Activated CD8-positive, alpha-beta memory T cell treated with anti-CD3 and anti-CD28 coated beads, Interleukin-2, amount 10 ng/mL, durations not matched to agents 7 days and 5 days (primary cell): ENCODE data around the gene TDRD10. TPM values are rescaled to one million over a fixed set of nuclear protein-coding genes. Genes with fewer than 3 reads are reported as not detected.
A peak's percentile ranks its signal among the peaks of the same experiment; 100 is the strongest.

Experiments used
- ATAC-seq: fragments of 150-1000 bp; cut with Tn5 transposase; one replicate; pipeline ENCODE4 v1.10.0; 2021; ENCODE audit warnings: moderate library complexity
- CTCF ChIA-PET: fragments of 350-600 bp; sonication (Branson Sonifier 250); formaldehyde crosslinking; loops from one replicate; lab custom pipeline; 2021; ENCODE audit warnings: antibody characterized with exemption; lab: Charles Lee
- DNase-seq: peaks from one replicate; pipeline ENCODE4 v3.0.0-alpha.2; 2020
- H3K27ac Mint-ChIP-seq: one replicate; pipeline ENCODE4 v1.8.0; 2021; ENCODE audit warnings: mild to moderate bottlenecking, mixed read lengths
- H3K27me3 Mint-ChIP-seq: one replicate; pipeline ENCODE4 v1.8.0; 2021; ENCODE audit warnings: mixed read lengths
- H3K36me3 Mint-ChIP-seq: one replicate; pipeline ENCODE4 v1.8.0; 2021; ENCODE audit warnings: mild to moderate bottlenecking, mixed read lengths
- H3K4me1 Mint-ChIP-seq: one replicate; pipeline ENCODE4 v1.8.0; 2021; ENCODE audit warnings: mixed read lengths
- H3K4me3 Mint-ChIP-seq: one replicate; pipeline ENCODE4 v1.8.0; 2021; ENCODE audit warnings: mild to moderate bottlenecking, moderate library complexity, mixed read lengths
- H3K9me3 Mint-ChIP-seq: one replicate; pipeline ENCODE4 v1.8.0; 2022; ENCODE audit warnings: low read depth, mixed read lengths
- total RNA-seq, 2 experiments: library from RNA; stranded (reverse); gene quantifications; one replicate each; pipeline ENCODE4 v1.2.3, GENCODE V29; 2021

Gene TDRD10
- total RNA-seq = not detected

- Mint-ChIP-seq H3K4me1 (peaks cover 4% of the 10 kb centered on the region), H3K27me3 (peaks cover 72% of the 10 kb centered on the region), H3K9me3 (no peaks in the 10 kb centered on the region), H3K4me3 (no peak within 1 kb of the TSS), H3K36me3 (peaks cover 2% of the 10 kb centered on the region), H3K27ac (no peak within 1 kb of the TSS)
- CTCF ChIA-PET = no interaction called here
- ATAC-seq (no peak), DNase-seq (no peak)
These were observed at the start of gene TDRD10, which contains the start of gene SHE for GRCh38 chr1:154502066-154502743. TDRD10 (plus strand) TSS chr1:154502219; CDS start chr1:154506904, 4,685 bp downstream. SHE (minus strand) TSS chr1:154502412; CDS start chr1:154502026, 386 bp downstream.

- CTCF ChIA-PET = interaction anchor here (0.6 kb wide), 1 partner anchor 27 kb away, joined by 3 read pairs; no protein-coding TSS in a partner anchor
- no peak overlapping the region for H3K4me3 Mint-ChIP-seq
- peaks cover 60% of the 10 kb centered on the region for H3K27me3 Mint-ChIP-seq
- ATAC-seq = no peak
- no peak overlapping the region for H3K27ac Mint-ChIP-seq
- no peaks in the 10 kb centered on the region for H3K9me3 Mint-ChIP-seq
- H3K4me1 Mint-ChIP-seq = peaks cover 16% of the 10 kb centered on the region
- H3K36me3 Mint-ChIP-seq = no peaks in the 10 kb centered on the region
- no peak for DNase-seq
These were observed 48.9 kb upstream of the TDRD10 start for GRCh38 chr1:154453161-154453560.

GRCh38 chr1:154453574-154454352 is 48.3 kb upstream of the TDRD10 start:
- H3K4me3 Mint-ChIP-seq = no peak overlapping the region

GRCh38 chr1:154454386-154455120 is 47.5 kb upstream of the TDRD10 start:
- DNase-seq (no peak), ATAC-seq (no peak)
- Mint-ChIP-seq H3K4me1 (peaks cover 16% of the 10 kb centered on the region), H3K9me3 (no peaks in the 10 kb centered on the region), H3K4me3 (no peak overlapping the region), H3K36me3 (no peaks in the 10 kb centered on the region), H3K27ac (no peak overlapping the region), H3K27me3 (peaks cover 51% of the 10 kb centered on the region)
- CTCF ChIA-PET = no interaction called here

More at GRCh38 chr1:154453574-154454352, 48.3 kb upstream of the TDRD10 start:
- no peak overlapping the region for H3K27ac Mint-ChIP-seq
- CTCF ChIA-PET = interaction anchor here (0.6 kb wide), 1 partner anchor 27 kb away, joined by 3 read pairs; no protein-coding TSS in a partner anchor
- no peaks in the 10 kb centered on the region for H3K36me3 Mint-ChIP-seq
- DNase-seq = no peak
- peaks cover 55% of the 10 kb centered on the region for H3K27me3 Mint-ChIP-seq
- peaks cover 16% of the 10 kb centered on the region for H3K4me1 Mint-ChIP-seq
- ATAC-seq = no peak
- no peaks in the 10 kb centered on the region for H3K9me3 Mint-ChIP-seq

- Mint-ChIP-seq H3K36me3 (no peaks in the 10 kb centered on the region), H3K4me1 (peaks cover 16% of the 10 kb centered on the region), H3K4me3 (no peak overlapping the region), H3K9me3 (no peaks in the 10 kb centered on the region), H3K27ac (no peak overlapping the region), H3K27me3 (peaks cover 43% of the 10 kb centered on the region)
- CTCF ChIA-PET = interaction anchor here (0.7 to 1.3 kb wide), 2 partner anchors 23 to 210 kb away, joined by 3 to 4 read pairs; no protein-coding TSS in a partner anchor
- DNase-seq (no peak), ATAC-seq (no peak)
These were observed 45.4 kb upstream of the TDRD10 start for GRCh38 chr1:154456631-154457030.

- Mint-ChIP-seq H3K27ac (no peak overlapping the region), H3K9me3 (no peaks in the 10 kb centered on the region), H3K36me3 (peaks cover 1% of the 10 kb centered on the region), H3K4me3 (no peak overlapping the region), H3K27me3 (peaks cover 20% of the 10 kb centered on the region), H3K4me1 (peaks cover 25% of the 10 kb centered on the region)
- no peak for ATAC-seq
- CTCF ChIA-PET = no interaction called here
- DNase-seq = no peak
These were observed 42.9 kb upstream of the TDRD10 start for GRCh38 chr1:154459080-154459479.

GRCh38 chr1:154460695-154461260 is 41.2 kb upstream of the TDRD10 start:
- DNase-seq (no peak), ATAC-seq (no peak)
- H3K36me3 Mint-ChIP-seq = peaks cover 1% of the 10 kb centered on the region
- H3K4me1 Mint-ChIP-seq = peaks cover 27% of the 10 kb centered on the region
- peaks cover 24% of the 10 kb centered on the region for H3K27me3 Mint-ChIP-seq
- no peak overlapping the region for H3K27ac Mint-ChIP-seq
- H3K4me3 Mint-ChIP-seq = no peak overlapping the region
- H3K9me3 Mint-ChIP-seq = no peaks in the 10 kb centered on the region
- CTCF ChIA-PET = interaction anchor here (0.9 to 1.2 kb wide), 2 partner anchors 19 to 32 kb away, joined by 3 to 4 read pairs; no protein-coding TSS in a partner anchor

- peaks cover 47% of the 10 kb centered on the region for H3K4me1 Mint-ChIP-seq
- H3K9me3 Mint-ChIP-seq = no peaks in the 10 kb centered on the region
- peaks cover 1% of the 10 kb centered on the region for H3K36me3 Mint-ChIP-seq
- peaks cover 28% of the 10 kb centered on the region for H3K27me3 Mint-ChIP-seq
- peak; percentile 84 for DNase-seq
- peak overlapping the region; percentile 69 for H3K27ac Mint-ChIP-seq
- CTCF ChIA-PET = interaction anchor here (1.4 to 6.0 kb wide), 6 partner anchors 11 to 111 kb away, joined by 3 to 43 read pairs (median 8); no protein-coding TSS in a partner anchor
- ATAC-seq = peak; percentile 96
- H3K4me3 Mint-ChIP-seq = no peak overlapping the region
These were observed 38.5 kb upstream of the TDRD10 start for GRCh38 chr1:154463512-154463990.

GRCh38 chr1:154465621-154466195 is 36.3 kb upstream of the TDRD10 start:
- no peak for ATAC-seq
- no peak overlapping the region for H3K4me3 Mint-ChIP-seq
- CTCF ChIA-PET = interaction anchor here (1.0 to 6.0 kb wide), 3 partner anchors 15 to 131 kb away, joined by 3 to 43 read pairs (median 3); no protein-coding TSS in a partner anchor
- H3K27ac Mint-ChIP-seq = no peak overlapping the region
- H3K36me3 Mint-ChIP-seq = peaks cover 1% of the 10 kb centered on the region
- DNase-seq = no peak
- no peaks in the 10 kb centered on the region for H3K9me3 Mint-ChIP-seq
- peaks cover 47% of the 10 kb centered on the region for H3K4me1 Mint-ChIP-seq
- H3K27me3 Mint-ChIP-seq = peaks cover 26% of the 10 kb centered on the region

GRCh38 chr1:154466206-154466605 is 35.8 kb upstream of the TDRD10 start:
- no peaks in the 10 kb centered on the region for H3K9me3 Mint-ChIP-seq
- H3K27ac Mint-ChIP-seq = no peak overlapping the region
- no peak overlapping the region for H3K4me3 Mint-ChIP-seq
- no peak for ATAC-seq
- peaks cover 26% of the 10 kb centered on the region for H3K27me3 Mint-ChIP-seq
- no peak for DNase-seq
- CTCF ChIA-PET = interaction anchor here (1.0 to 6.0 kb wide), 3 partner anchors 14 to 131 kb away, joined by 3 to 43 read pairs (median 3); no protein-coding TSS in a partner anchor
- H3K36me3 Mint-ChIP-seq = peaks cover 1% of the 10 kb centered on the region
- peaks cover 47% of the 10 kb centered on the region for H3K4me1 Mint-ChIP-seq

- peaks cover 47% of the 10 kb centered on the region for H3K4me1 Mint-ChIP-seq
- peaks cover 26% of the 10 kb centered on the region for H3K27me3 Mint-ChIP-seq
- H3K36me3 Mint-ChIP-seq = peaks cover 1% of the 10 kb centered on the region
- no peaks in the 10 kb centered on the region for H3K9me3 Mint-ChIP-seq
- CTCF ChIA-PET = interaction anchor here (0.6 to 6.0 kb wide), 7 partner anchors 13 to 806 kb away, joined by 3 to 43 read pairs (median 4); partner anchors contain the start of gene CLK2
- no peak overlapping the region for H3K27ac Mint-ChIP-seq
- DNase-seq (no peak), ATAC-seq (no peak)
- no peak overlapping the region for H3K4me3 Mint-ChIP-seq
These were observed 35.0 kb upstream of the TDRD10 start for GRCh38 chr1:154466921-154467417.
